Suprapubic skin (tissue), 4 donors: ENCODE data around the gene MLST8. TPM values are rescaled to one million over a fixed set of nuclear protein-coding genes. Genes with fewer than 3 reads are reported as not detected.

Source experiments
- DNase-seq, 2 donors: peaks; one replicate each; pipeline ENCODE4 v3.0.0-alpha.2; 2019; ENCODE audit warnings: low spot score in 2 of 2
- H3K27ac ChIP-seq: fragments of 200-600 bp; sonication (generic); one replicate; pipeline ENCODE4 v1.5.1; 2019
- H3K27me3 ChIP-seq: fragments of 200-600 bp; sonication (generic); one replicate; pipeline ENCODE4 v1.5.1; 2019
- H3K36me3 ChIP-seq: fragments of 200-600 bp; sonication (generic); one replicate; pipeline ENCODE4 v1.5.1; 2019
- H3K4me1 ChIP-seq: fragments of 200-600 bp; sonication (generic); one replicate; pipeline ENCODE4 v1.5.1; 2019
- H3K4me3 ChIP-seq: fragments of 200-600 bp; sonication (generic); one replicate; pipeline ENCODE4 v1.5.1; 2019; ENCODE audit warnings: mild to moderate bottlenecking
- H3K9me3 ChIP-seq: fragments of 200-600 bp; sonication (generic); one replicate; pipeline ENCODE4 v1.5.1; 2019
- EP300 ChIP-seq: sonication (generic); formaldehyde crosslinking; IDR thresholded peaks from one replicate; pipeline ENCODE4 v1.6.1; 2017; ENCODE audit warnings: antibody characterized with exemption
- POLR2A ChIP-seq, 2 donors: fragments of 450-650 bp; IDR thresholded peaks; one replicate each; pipeline ENCODE4 v1.6.1; 2017; ENCODE audit warnings: antibody characterized with exemption in 2 of 2, mild to moderate bottlenecking in 2 of 2, moderate library complexity in 2 of 2
- POLR2AphosphoS5 ChIP-seq, 3 donors: sonication (generic); formaldehyde crosslinking; IDR thresholded peaks; one replicate each; pipeline ENCODE4 v1.6.1; 2017; ENCODE audit warnings: antibody characterized with exemption in 3 of 3
- WGBS: methylation state at CpG from one replicate; pipeline ENCODE4 v1.1.5; 2018; 5-methylcytosine and 5-hydroxymethylcytosine counted together
- total RNA-seq, 4 donors: library from RNA; depleted of rRNA; stranded (reverse); fragments of >200 nt; gene quantifications; one replicate each; pipeline ENCODE4 v1.1.0, GENCODE V29; 2016
- TF ChIP-seq, protein P1 (sequence below), 2 donors: fragments of 200-600 bp in 1 of 2; fragments of 450-650 bp in 1 of 2; sonication (generic) in 1 of 2; IDR thresholded peaks; one replicate each; pipeline ENCODE4 v1.5.1; 2016 to 2019; ENCODE audit warnings: antibody characterized with exemption in 2 of 2, mild to moderate bottlenecking in 1 of 2, moderate library complexity in 1 of 2

MLST8 gene
- total RNA-seq, 4 donors from 2014 or later, result 52.3 to 69.5 (median 55.1) TPM

DNA sequence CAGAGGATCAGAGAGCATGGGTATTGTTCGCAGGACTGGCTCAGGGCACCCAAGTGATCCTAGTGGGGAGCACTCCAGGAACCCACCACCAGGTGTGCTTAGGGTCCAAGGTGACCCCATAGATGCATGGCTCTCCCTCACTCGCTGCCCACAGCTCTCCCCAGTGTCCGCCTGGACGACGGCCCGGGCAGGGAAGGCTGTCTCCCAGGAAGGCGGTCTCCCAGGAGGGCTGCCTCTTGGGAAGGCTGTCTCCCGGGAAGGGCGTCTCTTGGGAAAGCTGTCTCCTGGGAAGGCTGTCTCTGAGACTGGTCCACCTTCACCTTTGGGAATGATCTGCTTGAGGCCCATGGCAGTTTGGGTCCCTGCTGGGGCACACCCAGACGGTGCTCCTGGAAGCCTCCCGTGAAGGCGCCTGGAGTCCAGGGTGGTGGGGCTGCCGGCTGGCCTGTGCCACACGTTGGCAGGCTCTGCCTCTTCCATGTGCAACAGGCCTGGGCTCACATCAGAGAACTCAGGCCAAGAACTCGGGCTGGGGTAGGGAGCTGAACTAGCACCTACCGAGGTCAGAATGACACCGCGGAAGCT lies 41.1 kb downstream of the MLST8 start:
- no peak for DNase-seq
- TF ChIP-seq POLR2AphosphoS5 (IDR thresholded peaks at IDR 0.05), result no peak
- TF ChIP-seq POLR2A (IDR thresholded peaks at IDR 0.05), result no peak
- TF ChIP-seq, protein P1, sequence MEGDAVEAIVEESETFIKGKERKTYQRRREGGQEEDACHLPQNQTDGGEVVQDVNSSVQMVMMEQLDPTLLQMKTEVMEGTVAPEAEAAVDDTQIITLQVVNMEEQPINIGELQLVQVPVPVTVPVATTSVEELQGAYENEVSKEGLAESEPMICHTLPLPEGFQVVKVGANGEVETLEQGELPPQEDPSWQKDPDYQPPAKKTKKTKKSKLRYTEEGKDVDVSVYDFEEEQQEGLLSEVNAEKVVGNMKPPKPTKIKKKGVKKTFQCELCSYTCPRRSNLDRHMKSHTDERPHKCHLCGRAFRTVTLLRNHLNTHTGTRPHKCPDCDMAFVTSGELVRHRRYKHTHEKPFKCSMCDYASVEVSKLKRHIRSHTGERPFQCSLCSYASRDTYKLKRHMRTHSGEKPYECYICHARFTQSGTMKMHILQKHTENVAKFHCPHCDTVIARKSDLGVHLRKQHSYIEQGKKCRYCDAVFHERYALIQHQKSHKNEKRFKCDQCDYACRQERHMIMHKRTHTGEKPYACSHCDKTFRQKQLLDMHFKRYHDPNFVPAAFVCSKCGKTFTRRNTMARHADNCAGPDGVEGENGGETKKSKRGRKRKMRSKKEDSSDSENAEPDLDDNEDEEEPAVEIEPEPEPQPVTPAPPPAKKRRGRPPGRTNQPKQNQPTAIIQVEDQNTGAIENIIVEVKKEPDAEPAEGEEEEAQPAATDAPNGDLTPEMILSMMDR (IDR thresholded peaks at IDR 0.05), result no peak
- no peak for TF ChIP-seq EP300

GRCh38 chr16:2250652-2251295 lies 45.5 kb downstream of the MLST8 start:
- Histone ChIP-seq H3K9me3 (no peaks in the 10 kb centered on the region), H3K27me3 (no peaks in the 10 kb centered on the region), H3K36me3 (peaks cover 41% of the 10 kb centered on the region), H3K4me3 (peak overlapping the region; percentile 71), H3K27ac (peak overlapping the region; percentile 94), H3K4me1 (peaks cover 17% of the 10 kb centered on the region)
- 5% methylated on average over 35 of the region's 35 CpGs for WGBS
- no peak for TF ChIP-seq POLR2A (IDR thresholded peaks at IDR 0.05)
- TF ChIP-seq, protein P1 (IDR thresholded peaks at IDR 0.05), result no peak
- TF ChIP-seq EP300, result no peak
- no peak for TF ChIP-seq POLR2AphosphoS5 (IDR thresholded peaks at IDR 0.05)
- DNase-seq, result peak in 1 of 2 donors; percentile 65

More for the DNA sequence above, 41.1 kb downstream of the MLST8 start:
- H3K36me3 ChIP-seq, result peaks cover 53% of the 10 kb centered on the region
- H3K4me3 ChIP-seq, result no peak overlapping the region
- WGBS, result 100% methylated on average over 1 of the region's 18 CpGs
- no peaks in the 10 kb centered on the region for H3K9me3 ChIP-seq
- no peak overlapping the region for H3K27ac ChIP-seq
- no peaks in the 10 kb centered on the region for H3K27me3 ChIP-seq
- peaks cover 9% of the 10 kb centered on the region for H3K4me1 ChIP-seq

- WGBS, result 3% methylated on average over 38 of the region's 88 CpGs
Observed at GRCh38 chr16:2251296-2252111, 46.2 kb downstream of the MLST8 start, which contains the start of gene ECI1. ECI1 (minus strand) TSS chr16:2251587; CDS start chr16:2251566, 21 bp downstream.

GRCh38 chr16:2252806-2253148 lies 47.5 kb downstream of the MLST8 start:
- Histone ChIP-seq H3K36me3 (peaks cover 50% of the 10 kb centered on the region), H3K27ac (no peak overlapping the region)

More at GRCh38 chr16:2251296-2252111, 46.2 kb downstream of the MLST8 start, which contains the start of gene ECI1:
- Histone ChIP-seq H3K36me3 (peaks cover 41% of the 10 kb centered on the region), H3K9me3 (no peaks in the 10 kb centered on the region), H3K4me3 (peak within 1 kb of the TSS; percentile 71), H3K27me3 (no peaks in the 10 kb centered on the region), H3K4me1 (peaks cover 17% of the 10 kb centered on the region), H3K27ac (peak within 1 kb of the TSS; percentile 94)
- peak; percentile 95 to 96 for DNase-seq
- TF ChIP-seq POLR2AphosphoS5 (IDR thresholded peaks at IDR 0.05) (peak in 1 of 3 donors; percentile 83), POLR2A (IDR thresholded peaks at IDR 0.05) (peak in 1 of 2 donors; percentile 45), EP300 (no peak)
- TF ChIP-seq, protein P1 (IDR thresholded peaks at IDR 0.05), result peak; percentile 49 to 75

More at GRCh38 chr16:2252806-2253148, 47.5 kb downstream of the MLST8 start:
- TF ChIP-seq POLR2A (IDR thresholded peaks at IDR 0.05) (no peak), POLR2AphosphoS5 (IDR thresholded peaks at IDR 0.05) (no peak), EP300 (no peak)
- TF ChIP-seq, protein P1 (IDR thresholded peaks at IDR 0.05), result no peak
- DNase-seq, result no peak
- Histone ChIP-seq H3K4me3 (no peak overlapping the region), H3K27me3 (no peaks in the 10 kb centered on the region), H3K9me3 (no peaks in the 10 kb centered on the region), H3K4me1 (peaks cover 17% of the 10 kb centered on the region)
- 93% methylated on average over 7 of the region's 7 CpGs for WGBS
